HEK293 (cell line): ENCODE data around the gene ARHGAP42.

Experiments
- CTCF ChIA-PET: fragments of 350-600 bp; formaldehyde crosslinking; extraction: SDS; loops from one replicate; lab custom pipeline; 2021; ENCODE audit warnings: antibody characterized with exemption; lab: Yijun Ruan, JAX
- POLR2A ChIA-PET: fragments of 300-600 bp; formaldehyde crosslinking; extraction: SDS; loops from one replicate; lab custom pipeline; 2020; ENCODE audit warnings: antibody characterized with exemption, inconsistent platforms; lab: Yijun Ruan, JAX
- H3K27ac ChIP-seq: fragments of 200-500 bp; sonication (Bioruptor generic); 2 replicates; pipeline ENCODE4 v1.5.1; 2014; ENCODE audit warnings: low read depth, low read length, control low read depth, inconsistent platforms; ENCODE audit errors: extremely low read depth
- H3K36me3 ChIP-seq, 2 experiments: fragments of 200-500 bp in 1 of 2; sonication (Bioruptor generic) in 1 of 2; 1 replicate in 1 of 2; 2 replicates in 1 of 2; pipeline ENCODE4 v1.5.1; 2014 to 2017; ENCODE audit warnings: inconsistent platforms in 2 of 2, low read length in 2 of 2; ENCODE audit not compliant: control insufficient read depth in 2 of 2, insufficient read depth in 1 of 2
- H3K4me1 ChIP-seq: fragments of 200-500 bp; sonication (Bioruptor generic); 2 replicates; pipeline ENCODE4 v1.5.1; 2014; ENCODE audit warnings: mild to moderate bottlenecking, low read length, inconsistent platforms; ENCODE audit not compliant: control insufficient read depth, insufficient read depth
- H3K4me3 ChIP-seq: 2 replicates; pipeline ENCODE4 v1.5.1; 2011; ENCODE audit warnings: low read depth, mild to moderate bottlenecking, control low read depth, low read length, moderate library complexity
- H3K9me3 ChIP-seq: fragments of 200-500 bp; sonication (Bioruptor generic); 2 replicates; pipeline ENCODE4 v1.5.1; 2014; ENCODE audit warnings: low read depth, low read length, inconsistent platforms; ENCODE audit not compliant: control insufficient read depth, insufficient read depth
- ATF2 ChIP-seq: fragments of 450-650 bp; formaldehyde crosslinking; IDR thresholded peaks from 2 replicates; pipeline ENCODE4 v1.5.1; 2016; ENCODE audit warnings: missing biosample characterization, missing genetic modification characterization, low read depth
- GFI1B ChIP-seq: fragments of 450-650 bp; formaldehyde crosslinking; IDR thresholded peaks from 2 replicates; pipeline ENCODE4 v1.5.1; 2016; ENCODE audit warnings: missing biosample characterization, missing genetic modification characterization
- GLI2 ChIP-seq: fragments of 450-650 bp; formaldehyde crosslinking; IDR thresholded peaks from 2 replicates; pipeline ENCODE4; 2017; ENCODE audit warnings: missing biosample characterization, missing genetic modification characterization, low read depth, borderline replicate concordance
- GLIS1 ChIP-seq: fragments of 450-650 bp; formaldehyde crosslinking; IDR thresholded peaks from 2 replicates; pipeline ENCODE4 v1.5.1; 2016; ENCODE audit warnings: missing biosample characterization, missing genetic modification characterization
- HOXC10 ChIP-seq: sonication (generic); formaldehyde crosslinking; IDR thresholded peaks from 2 replicates; pipeline ENCODE4 v1.8.1; 2023; ENCODE audit warnings: mild to moderate bottlenecking, missing genetic modification reagents
- KLF1 ChIP-seq: fragments of 450-650 bp; formaldehyde crosslinking; IDR thresholded peaks from 2 replicates; pipeline ENCODE4 v1.5.1; 2016; ENCODE audit warnings: missing biosample characterization, missing genetic modification characterization
- KLF17 ChIP-seq: fragments of 450-650 bp; formaldehyde crosslinking; IDR thresholded peaks from 2 replicates; pipeline ENCODE4 v1.5.1; 2016; ENCODE audit warnings: missing biosample characterization, missing genetic modification characterization
- ZBTB6 ChIP-seq: fragments of 450-650 bp; formaldehyde crosslinking; IDR thresholded peaks from 2 replicates; pipeline ENCODE4 v1.5.1; 2017; ENCODE audit warnings: missing biosample characterization, missing genetic modification characterization
- ZFP37 ChIP-seq: fragments of 450-650 bp; formaldehyde crosslinking; IDR thresholded peaks from 2 replicates; pipeline ENCODE4 v1.5.1; 2016; ENCODE audit warnings: missing biosample characterization, missing genetic modification characterization
- ZNF133 ChIP-seq: fragments of 450-650 bp; formaldehyde crosslinking; IDR thresholded peaks from 2 replicates; pipeline ENCODE4 v1.5.1; 2016; ENCODE audit warnings: missing biosample characterization, missing genetic modification characterization
- ZNF239 ChIP-seq: fragments of 450-650 bp; formaldehyde crosslinking; IDR thresholded peaks from 2 replicates; pipeline ENCODE4 v1.5.1; 2016; ENCODE audit warnings: missing biosample characterization, missing genetic modification characterization
- ZNF362 ChIP-seq: fragments of 450-650 bp; formaldehyde crosslinking; IDR thresholded peaks from 2 replicates; pipeline ENCODE4 v1.5.1; 2016; ENCODE audit warnings: missing biosample characterization, missing genetic modification characterization
- ZNF398 ChIP-seq: fragments of 450-650 bp; formaldehyde crosslinking; IDR thresholded peaks from 2 replicates; pipeline ENCODE4 v1.5.1; 2017; ENCODE audit warnings: missing biosample characterization, missing genetic modification characterization
- ZNF521 ChIP-seq: fragments of 450-650 bp; formaldehyde crosslinking; IDR thresholded peaks from 2 replicates; pipeline ENCODE4 v1.5.1; 2017; ENCODE audit warnings: missing biosample characterization, mild to moderate bottlenecking, missing genetic modification characterization
- ZNF561 ChIP-seq: fragments of 450-650 bp; IDR thresholded peaks from 2 replicates; pipeline ENCODE4 v1.5.1; 2018; ENCODE audit warnings: missing biosample characterization, missing genetic modification characterization, borderline replicate concordance
- ZNF596 ChIP-seq: fragments of 450-650 bp; IDR thresholded peaks from 2 replicates; pipeline ENCODE4 v1.5.0; 2018; ENCODE audit warnings: missing biosample characterization, mild to moderate bottlenecking, missing genetic modification characterization, moderate library complexity
- ZNF623 ChIP-seq: fragments of 450-650 bp; formaldehyde crosslinking; IDR thresholded peaks from 2 replicates; pipeline ENCODE4 v1.5.1; 2016; ENCODE audit warnings: missing biosample characterization, missing genetic modification characterization
- ZNF645 ChIP-seq: fragments of 450-650 bp; formaldehyde crosslinking; IDR thresholded peaks from 2 replicates; pipeline ENCODE4; 2016; ENCODE audit warnings: missing biosample characterization, missing genetic modification characterization
- ZNF670 ChIP-seq: fragments of 450-650 bp; formaldehyde crosslinking; IDR thresholded peaks from 2 replicates; pipeline ENCODE4 v1.5.1; 2016; ENCODE audit warnings: missing biosample characterization, missing genetic modification characterization, low read depth
- ZNF692 ChIP-seq: fragments of 450-650 bp; formaldehyde crosslinking; IDR thresholded peaks from 2 replicates; pipeline ENCODE4 v1.5.1; 2016; ENCODE audit warnings: missing biosample characterization, missing genetic modification characterization
- ZNF704 ChIP-seq: fragments of 450-650 bp; formaldehyde crosslinking; IDR thresholded peaks from 2 replicates; pipeline ENCODE4 v1.5.1; 2016; ENCODE audit warnings: missing biosample characterization, missing genetic modification characterization
- ZNF837 ChIP-seq: fragments of 450-650 bp; formaldehyde crosslinking; IDR thresholded peaks from 2 replicates; pipeline ENCODE4 v1.5.1; 2016; ENCODE audit warnings: missing biosample characterization, missing genetic modification characterization
- ZSCAN30 ChIP-seq: fragments of 450-650 bp; IDR thresholded peaks from 2 replicates; pipeline ENCODE4 v1.5.1; 2018; ENCODE audit warnings: missing biosample characterization, mild to moderate bottlenecking, missing genetic modification characterization, moderate library complexity

The ARHGAP42 gene

GRCh38 chr11:100715165-100715761 is 28.2 kb downstream of the ARHGAP42 start:
- ChIA-PET CTCF (interaction anchor here (0.6 kb wide), 1 partner anchor 143 kb away, joined by 3 read pairs; no protein-coding TSS in a partner anchor), POLR2A (interaction anchor here (0.6 kb wide), 1 partner anchor 161 kb away, joined by 4 read pairs; no protein-coding TSS in a partner anchor)
- no peak for TF ChIP-seq ZNF670 (tag by site-specific recombination)
- no peak for TF ChIP-seq ZSCAN30
- TF ChIP-seq ZNF645 (tag by site-specific recombination): no peak
- TF ChIP-seq GLI2: no peak
- TF ChIP-seq ZNF623 (tag by site-specific recombination): no peak
- no peak for TF ChIP-seq ZNF239
- no peak for TF ChIP-seq KLF17
- no peak for TF ChIP-seq GLIS1 (tag by site-specific recombination)
- no peak overlapping the region for H3K27ac ChIP-seq
- H3K4me1 ChIP-seq: no peaks in the 10 kb centered on the region
- no peaks in the 10 kb centered on the region for H3K36me3 ChIP-seq
- no peak overlapping the region for H3K4me3 ChIP-seq
- H3K9me3 ChIP-seq: no peaks in the 10 kb centered on the region

- ChIA-PET POLR2A (no interaction called here), CTCF (interaction anchor here (0.7 to 0.8 kb wide), 2 partner anchors 8 to 271 kb away, joined by 3 to 4 read pairs; no protein-coding TSS in a partner anchor)
- Histone ChIP-seq H3K4me1 (no peaks in the 10 kb centered on the region), H3K4me3 (no peak overlapping the region), H3K27ac (no peak overlapping the region), H3K36me3 (no peaks in the 10 kb centered on the region), H3K9me3 (no peaks in the 10 kb centered on the region)
- no peak for TF ChIP-seq ZBTB6 (tag by site-specific recombination)
- TF ChIP-seq HOXC10 (CRISPR knock-in tag): no peak
- TF ChIP-seq ZNF133 (tag by site-specific recombination): no peak
- no peak for TF ChIP-seq ZNF837
- TF ChIP-seq ZNF362 (tag by site-specific recombination): no peak
- no peak for TF ChIP-seq ZFP37 (tag by site-specific recombination)
- no peak for TF ChIP-seq ATF2
- TF ChIP-seq ZNF692: no peak
- no peak for TF ChIP-seq ZNF623 (tag by site-specific recombination)
- TF ChIP-seq ZNF561: no peak
- no peak for TF ChIP-seq GFI1B (tag by site-specific recombination)
- TF ChIP-seq ZNF704 (tag by site-specific recombination): no peak
- no peak for TF ChIP-seq ZNF398 (tag by site-specific recombination)
- TF ChIP-seq ZNF596 (tag by site-specific recombination): no peak
- no peak for TF ChIP-seq KLF1
- TF ChIP-seq ZNF521: no peak
Observed at GRCh38 chr11:100716838-100717237, 29.8 kb downstream of the ARHGAP42 start.
